Muscle layer of duodenum (tissue), 2 donors: ENCODE data around the gene ZSWIM5.
"Not testable (repeated sequence)": the region's sequence is repeated elsewhere in the genome, so short reads cannot be mapped to it uniquely, and the experiment has no call there.

Source experiments
- H3K27ac ChIP-seq: one replicate; pipeline ENCODE4 v1.7.0; 2013; ENCODE audit warnings: mild to moderate bottlenecking, low read length
- H3K27me3 ChIP-seq: one replicate; pipeline ENCODE4 v1.7.0; 2013; ENCODE audit warnings: low read depth, mild to moderate bottlenecking, control low read depth, low read length
- H3K36me3 ChIP-seq, 2 donors: one replicate each; pipeline ENCODE4 v1.7.0; 2013; ENCODE audit warnings: low read length in 2 of 2, control low read depth in 1 of 2, mild to moderate bottlenecking in 1 of 2; ENCODE audit not compliant: insufficient read depth in 2 of 2, control insufficient read depth in 1 of 2
- H3K4me1 ChIP-seq, 2 donors: one replicate each; pipeline ENCODE4 v1.7.0; 2013; ENCODE audit warnings: low read length in 2 of 2, mild to moderate bottlenecking in 2 of 2, control low read depth in 1 of 2, moderate library complexity in 1 of 2; ENCODE audit not compliant: insufficient read depth in 2 of 2, control insufficient read depth in 1 of 2
- H3K4me3 ChIP-seq, 2 donors: one replicate each; pipeline ENCODE4 v1.7.0; 2013; ENCODE audit warnings: low read length in 2 of 2, low read depth in 1 of 2, mild to moderate bottlenecking in 1 of 2
- H3K9me3 ChIP-seq, 2 donors: one replicate each; pipeline ENCODE4 v1.7.0; 2013; ENCODE audit warnings: low read length in 2 of 2, control low read depth in 1 of 2, mild to moderate bottlenecking in 1 of 2; ENCODE audit not compliant: control insufficient read depth in 1 of 2
- donor health status: healthy.

ZSWIM5 gene

DNA sequence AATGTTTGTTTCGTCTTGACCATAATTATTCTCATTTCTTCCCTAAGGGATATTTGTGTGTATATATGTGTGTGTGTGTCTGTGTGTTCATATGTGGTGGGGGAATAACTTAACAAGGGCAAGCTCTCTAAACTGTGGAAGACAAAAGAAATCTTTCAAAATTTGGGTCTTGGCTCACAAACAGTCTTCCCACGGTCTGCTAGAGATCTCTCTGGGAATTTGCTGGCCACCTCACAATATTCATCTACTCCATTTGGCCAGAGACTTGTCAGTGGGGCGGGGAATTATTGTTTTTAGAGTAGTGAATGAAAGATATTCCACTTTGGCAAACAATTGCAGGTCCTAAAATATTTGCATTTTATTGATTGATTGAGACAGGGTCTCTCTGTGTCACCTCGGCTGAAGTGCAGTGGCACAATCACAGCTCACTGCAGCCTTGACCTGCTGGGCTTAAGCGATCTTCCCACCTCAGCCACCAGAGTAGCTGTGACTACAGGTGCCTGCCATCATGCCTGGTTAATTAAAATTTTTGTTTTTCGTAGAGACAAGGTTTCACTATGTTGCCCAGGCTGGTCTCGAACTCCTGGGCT lies 212.0 kb downstream of the ZSWIM5 start:
- H3K4me3 ChIP-seq: no peak overlapping the region

DNA sequence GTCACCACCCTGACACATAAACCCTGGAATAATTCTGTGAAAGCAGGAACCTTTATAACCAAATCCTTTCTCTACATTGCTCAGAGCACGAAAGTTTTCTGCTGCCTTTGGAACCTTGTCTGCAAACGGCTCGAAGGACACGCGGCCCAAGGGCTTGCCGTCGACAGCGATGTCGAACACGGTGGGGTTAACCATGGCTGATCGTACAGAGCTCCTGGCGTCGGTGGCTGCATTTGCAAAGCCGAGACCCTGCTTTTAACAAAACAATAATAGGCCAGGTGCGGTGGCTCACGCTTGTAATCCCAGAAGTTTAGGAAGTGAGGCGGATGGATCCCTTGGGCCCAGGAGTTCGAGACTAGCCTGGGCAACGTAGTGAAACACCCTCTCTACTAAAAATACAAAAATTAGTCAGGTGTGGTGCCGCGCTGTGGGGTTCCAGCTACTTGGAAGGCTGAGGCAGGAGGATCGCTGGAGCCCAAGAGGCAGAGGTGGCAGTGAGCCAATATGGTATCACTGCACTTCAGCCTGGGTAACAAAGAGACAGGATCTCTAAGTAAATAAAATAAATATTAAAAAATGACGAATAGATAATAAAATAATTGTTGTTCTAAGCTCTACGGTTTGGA lies 217.8 kb downstream of the ZSWIM5 start:
- no peak overlapping the region for H3K4me3 ChIP-seq
- peaks cover 7 to 12% of the 10 kb centered on the region in 2 donors for H3K4me1 ChIP-seq
- no peaks in the 10 kb centered on the region for H3K27me3 ChIP-seq
- H3K9me3 ChIP-seq: no peaks in the 10 kb centered on the region
- H3K27ac ChIP-seq: no peak overlapping the region
- no peaks in the 10 kb centered on the region for H3K36me3 ChIP-seq

More for the DNA sequence above, 212.0 kb downstream of the ZSWIM5 start:
- Histone ChIP-seq H3K9me3 (no peaks in the 10 kb centered on the region), H3K36me3 (no peaks in the 10 kb centered on the region), H3K27me3 (no peaks in the 10 kb centered on the region), H3K4me1 (no peaks in the 10 kb centered on the region), H3K27ac (no peak overlapping the region)

DNA sequence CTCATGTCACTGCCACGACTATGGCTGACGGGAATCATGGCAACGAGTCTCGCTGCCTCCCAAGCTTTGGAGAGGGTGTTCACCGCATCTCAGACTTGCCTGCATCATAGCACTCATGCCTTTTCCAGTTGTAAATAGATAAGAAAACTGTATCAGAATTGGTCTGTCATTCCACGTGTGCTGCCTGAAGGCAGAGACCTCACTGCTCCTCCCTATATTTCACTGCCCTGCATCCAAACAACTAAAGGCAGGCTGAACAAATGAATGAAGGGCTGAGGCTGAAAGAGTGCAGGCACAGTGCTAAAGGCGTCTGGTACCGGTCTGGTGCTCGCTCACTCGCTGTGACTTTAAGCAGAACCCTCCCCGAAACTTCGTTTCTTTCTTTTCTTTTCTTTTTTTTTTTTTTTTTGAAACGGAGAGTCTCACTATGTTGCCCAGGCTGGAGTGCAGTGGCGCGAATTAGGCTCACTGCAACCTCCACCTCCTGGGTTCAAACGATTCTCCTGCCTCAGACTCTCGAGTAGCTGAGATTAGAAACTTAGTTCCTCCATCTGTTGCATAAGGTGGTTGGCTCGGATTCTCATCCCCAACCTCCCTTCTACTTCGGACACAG lies 220.6 kb downstream of the ZSWIM5 start:
- Histone ChIP-seq H3K36me3 (peaks cover 0 to 1% of the 10 kb centered on the region in 2 donors), H3K4me3 (peak overlapping the region; percentile 87), H3K27ac (no peak overlapping the region), H3K4me1 (peaks cover 7 to 12% of the 10 kb centered on the region in 2 donors), H3K27me3 (no peaks in the 10 kb centered on the region), H3K9me3 (no peaks in the 10 kb centered on the region)

DNA sequence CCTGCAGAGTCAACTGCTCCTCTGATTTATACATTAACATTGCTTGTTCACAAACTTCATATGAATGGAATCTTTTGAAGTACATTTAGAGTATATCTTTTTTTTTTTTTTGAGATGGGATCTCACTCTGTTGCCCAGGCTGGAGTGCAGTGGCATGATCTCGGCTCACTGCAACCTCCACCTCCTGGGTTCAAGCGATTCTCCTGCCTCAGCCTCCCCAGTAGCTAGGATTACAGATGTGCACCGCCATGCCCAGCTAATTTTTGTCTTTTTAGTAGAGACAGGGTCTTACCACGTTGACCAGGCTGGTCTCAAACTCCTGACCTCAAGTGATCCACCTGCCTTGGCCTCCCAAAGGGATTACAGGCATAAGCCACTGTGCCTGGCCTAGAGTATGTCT lies 229.0 kb downstream of the ZSWIM5 start:
- not testable (repeated sequence) for H3K9me3 ChIP-seq, H3K27me3 ChIP-seq, H3K4me3 ChIP-seq, H3K27ac ChIP-seq, H3K4me1 ChIP-seq
- peaks cover 5 to 49% of the 10 kb centered on the region in 2 donors for H3K36me3 ChIP-seq

DNA sequence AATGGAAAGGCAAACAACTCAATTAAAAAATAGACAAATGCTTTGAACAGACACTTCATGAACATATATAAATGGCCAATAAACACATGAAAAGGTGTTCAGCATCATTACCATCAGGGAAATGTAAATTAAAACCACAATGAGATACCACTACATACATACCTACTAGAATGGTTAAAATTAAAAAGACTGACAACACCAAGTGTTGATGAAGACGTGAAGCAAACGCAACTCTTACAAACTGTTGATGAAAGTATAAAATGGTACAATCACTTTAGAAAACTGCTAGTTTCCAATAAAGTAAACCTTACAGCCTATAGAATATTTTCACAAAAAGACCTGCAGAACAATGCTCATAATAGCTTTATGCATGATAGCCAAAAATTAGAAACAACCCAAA lies 230.2 kb downstream of the ZSWIM5 start:
- Histone ChIP-seq H3K36me3 (peaks cover 5 to 49% of the 10 kb centered on the region in 2 donors), H3K4me3 (no peak overlapping the region), H3K9me3 (no peaks in the 10 kb centered on the region), H3K27me3 (no peaks in the 10 kb centered on the region), H3K4me1 (no peaks in the 10 kb centered on the region), H3K27ac (no peak overlapping the region)

DNA sequence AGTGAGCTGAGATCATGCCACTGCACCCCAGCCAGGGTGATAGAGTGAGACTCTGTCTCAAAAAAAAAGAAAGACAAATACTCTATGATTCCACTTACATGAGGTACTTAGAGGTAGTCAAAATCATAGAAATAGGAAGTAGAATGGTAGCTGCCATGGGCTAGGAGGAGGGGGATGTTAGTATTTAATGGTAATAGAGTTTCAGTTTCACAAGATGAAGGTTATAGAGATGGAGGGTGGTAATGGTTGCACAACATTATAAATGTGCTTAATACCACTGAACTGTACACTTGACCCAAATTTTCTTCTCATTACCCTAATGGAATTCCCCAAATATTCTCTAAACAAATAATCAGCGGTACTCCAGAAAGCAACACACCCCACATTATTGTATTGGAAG lies 232.8 kb downstream of the ZSWIM5 start:
- Histone ChIP-seq H3K27me3 (no peaks in the 10 kb centered on the region), H3K27ac (no peak overlapping the region), H3K4me3 (no peak overlapping the region), H3K4me1 (no peaks in the 10 kb centered on the region), H3K9me3 (no peaks in the 10 kb centered on the region), H3K36me3 (peaks cover 5 to 38% of the 10 kb centered on the region in 2 donors)

DNA sequence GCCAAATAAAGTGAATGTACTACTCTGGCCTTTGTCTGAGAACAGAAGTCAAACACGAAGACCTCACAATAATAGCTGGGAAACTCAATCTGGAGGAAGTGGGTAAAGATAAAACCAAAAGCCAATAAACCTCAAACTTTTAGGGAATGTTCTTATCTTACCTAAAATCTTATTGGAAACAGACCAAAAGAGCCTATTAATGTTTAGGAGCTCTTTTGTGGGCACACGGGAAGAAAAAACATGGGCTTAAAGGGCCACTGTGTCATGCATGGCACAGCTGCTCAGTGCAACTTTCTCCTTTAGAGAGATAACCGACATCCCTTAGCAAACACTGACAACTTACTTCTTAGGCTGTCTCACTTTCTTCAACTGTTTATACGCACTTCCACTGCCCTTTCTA lies 236.1 kb downstream of the ZSWIM5 start:
- no peaks in the 10 kb centered on the region for H3K4me1 ChIP-seq
- no peaks in the 10 kb centered on the region for H3K9me3 ChIP-seq
- no peak overlapping the region for H3K27ac ChIP-seq
- H3K4me3 ChIP-seq: no peak overlapping the region
- H3K27me3 ChIP-seq: no peaks in the 10 kb centered on the region
- peaks cover 0 to 8% of the 10 kb centered on the region in 2 donors for H3K36me3 ChIP-seq
